Spleen (tissue), 11 donors: ENCODE data around the gene CRAT. TPM values are rescaled to one million over a fixed set of nuclear protein-coding genes. Genes with fewer than 3 reads are reported as not detected.

Experiments
- DNase-seq: peaks from one replicate; pipeline ENCODE4 v3.0.0-alpha.2; 2020
- H3K27ac ChIP-seq, 8 donors: fragments of 200-600 bp; sonication (generic) in 7 of 8; 1 replicate in 4 of 8; 2 replicates in 4 of 8; pipeline versions ENCODE4 v1.5.0 to v1.8.0; 2016 to 2021; ENCODE audit warnings: inconsistent platforms in 4 of 8, mild to moderate bottlenecking in 4 of 8, moderate library complexity in 1 of 8
- H3K27me3 ChIP-seq, 7 donors: fragments of 200-600 bp; sonication (generic) in 6 of 7; replicated peaks in 1 of 7; 1 replicate in 4 of 7; 2 replicates in 3 of 7; pipeline versions ENCODE4 v1.5.0 to v1.8.0; 2016 to 2021; ENCODE audit warnings: inconsistent platforms in 3 of 7, mild to moderate bottlenecking in 1 of 7
- H3K36me3 ChIP-seq, 6 donors: fragments of 200-600 bp; sonication (generic) in 5 of 6; 1 replicate in 4 of 6; 2 replicates in 2 of 6; pipeline versions ENCODE4 v1.5.0 to v1.8.0; 2016 to 2021; ENCODE audit warnings: inconsistent platforms in 2 of 6
- H3K4me1 ChIP-seq, 6 donors: fragments of 200-600 bp; sonication (generic) in 5 of 6; 1 replicate in 3 of 6; 2 replicates in 3 of 6; pipeline versions ENCODE4 v1.5.0 to v1.8.0; 2016 to 2021; ENCODE audit warnings: inconsistent platforms in 3 of 6
- H3K4me3 ChIP-seq, 8 donors: fragments of 200-600 bp; sonication (generic) in 7 of 8; 1 replicate in 4 of 8; 2 replicates in 4 of 8; pipeline versions ENCODE4 v1.5.0 to v1.8.0; 2016 to 2021; ENCODE audit warnings: inconsistent platforms in 4 of 8, mild to moderate bottlenecking in 4 of 8, moderate library complexity in 2 of 8
- H3K9me3 ChIP-seq, 8 donors: fragments of 200-600 bp; sonication (generic) in 7 of 8; 1 replicate in 4 of 8; 2 replicates in 4 of 8; pipeline versions ENCODE4 v1.5.0 to v1.8.0; 2016 to 2021; ENCODE audit warnings: inconsistent platforms in 4 of 8
- POLR2A ChIP-seq, 3 donors: fragments of 450-650 bp; IDR thresholded peaks; one replicate each; pipeline ENCODE4 v1.5.1; 2017; ENCODE audit warnings: antibody characterized with exemption in 3 of 3, mild to moderate bottlenecking in 1 of 3
- POLR2AphosphoS5 ChIP-seq, 3 donors: sonication (generic); formaldehyde crosslinking; IDR thresholded peaks; one replicate each; pipeline ENCODE4 v1.5.1; 2017; ENCODE audit warnings: antibody characterized with exemption in 3 of 3
- WGBS, 5 donors: extraction: QIAGEN DNeasy Blood & Tissue Kit in 3 of 5; methylation state at CpG; one replicate each; pipeline versions ENCODE4 v1.1.5 to v1.1.7; 2013 to 2018; 5-methylcytosine and 5-hydroxymethylcytosine counted together
- intact Hi-C: fragments of 100-400 bp; cut with DNase I; formaldehyde crosslinking; loops from one replicate; pipeline ENCODE4 v1.15.0; 2023; ENCODE audit warnings: low total_unique reads
- polyA plus RNA-seq, 3 donors: library from polyadenylated mRNA; stranded (reverse); fragments of 200-250 nt; gene quantifications; one replicate each; pipeline ENCODE4 v1.2.1, GENCODE V29; 2013
- total RNA-seq, 7 donors: library from RNA; depleted of rRNA in 3 of 7; stranded (reverse); fragments of >200 nt in 3 of 7; fragmentation: NEBNext Ultra II Directional in 4 of 7; extraction: Animal tissue kit (Norgen Biotek cat#: 25700) in 4 of 7; gene quantifications; one replicate each; pipeline versions ENCODE4 v1.1.0 to v1.2.1, GENCODE V29; 2016 to 2021
- TF ChIP-seq, protein P1 (sequence below), 11 experiments: fragments of 200-600 bp in 7 of 11; fragments of 450-650 bp in 4 of 11; sonication (generic) in 4 of 11; IDR thresholded peaks in 8 of 11; conservative IDR thresholded peaks in 3 of 11; 1 replicate in 7 of 11; 2 replicates in 4 of 11; pipeline versions ENCODE4 v1.4.0 to v1.8.0; 2016 to 2021; ENCODE audit warnings: antibody characterized with exemption in 11 of 11, inconsistent platforms in 4 of 11, mild to moderate bottlenecking in 1 of 11
- donor health status: healthy with polysubstance abuse.
- donor health status: DM: no; HTN: no; CAD: no; lungs with moderate emphysema.
- donor health status: DM: no; HTN: no; CAD: no.
- donor health status: Bipolar disorder and iron deficiency.
- donor health status: healthy.
- donor health status: DM: no; HTN: no; CAD: no.
- donor health status: DM: yes; HTN: yes; CAD: no.

The CRAT gene
- total and polyA plus RNA-seq, 10 donors = 5.7 to 32.3 (median 15.7) TPM

DNA sequence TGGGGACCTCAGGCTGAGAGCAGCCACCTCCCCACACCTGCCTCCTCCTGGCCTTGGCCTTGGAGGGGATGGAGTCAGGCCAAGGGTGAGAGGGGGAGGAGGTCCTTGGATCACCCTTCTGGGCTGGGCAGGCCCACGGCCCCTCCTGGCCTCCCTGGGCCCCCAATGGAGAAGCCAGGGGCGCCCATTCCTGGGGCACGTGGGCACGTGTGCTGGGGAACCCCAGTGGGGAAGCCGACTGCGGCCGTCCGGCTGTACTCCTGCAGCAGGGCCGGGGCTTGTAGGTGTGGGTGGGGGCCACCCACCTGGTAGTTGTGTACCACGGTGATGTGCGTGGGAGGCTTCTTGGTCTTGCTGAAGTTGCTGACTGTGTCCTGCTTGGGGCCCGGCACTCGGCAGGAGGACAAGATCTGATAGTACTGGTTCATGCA, 8.5 kb downstream of the CRAT start:
- 75 to 92% (median 89%) methylated on average over 11 to 13 of the region's 13 CpGs for WGBS, 5 donors
- no peak for DNase-seq
- intact Hi-C loops = no loop called here
- H3K4me3 ChIP-seq = no peak overlapping the region
- H3K36me3 ChIP-seq = peaks cover 0 to 54% (median 4%) of the 10 kb centered on the region in 6 donors
- TF ChIP-seq, protein P1, sequence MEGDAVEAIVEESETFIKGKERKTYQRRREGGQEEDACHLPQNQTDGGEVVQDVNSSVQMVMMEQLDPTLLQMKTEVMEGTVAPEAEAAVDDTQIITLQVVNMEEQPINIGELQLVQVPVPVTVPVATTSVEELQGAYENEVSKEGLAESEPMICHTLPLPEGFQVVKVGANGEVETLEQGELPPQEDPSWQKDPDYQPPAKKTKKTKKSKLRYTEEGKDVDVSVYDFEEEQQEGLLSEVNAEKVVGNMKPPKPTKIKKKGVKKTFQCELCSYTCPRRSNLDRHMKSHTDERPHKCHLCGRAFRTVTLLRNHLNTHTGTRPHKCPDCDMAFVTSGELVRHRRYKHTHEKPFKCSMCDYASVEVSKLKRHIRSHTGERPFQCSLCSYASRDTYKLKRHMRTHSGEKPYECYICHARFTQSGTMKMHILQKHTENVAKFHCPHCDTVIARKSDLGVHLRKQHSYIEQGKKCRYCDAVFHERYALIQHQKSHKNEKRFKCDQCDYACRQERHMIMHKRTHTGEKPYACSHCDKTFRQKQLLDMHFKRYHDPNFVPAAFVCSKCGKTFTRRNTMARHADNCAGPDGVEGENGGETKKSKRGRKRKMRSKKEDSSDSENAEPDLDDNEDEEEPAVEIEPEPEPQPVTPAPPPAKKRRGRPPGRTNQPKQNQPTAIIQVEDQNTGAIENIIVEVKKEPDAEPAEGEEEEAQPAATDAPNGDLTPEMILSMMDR (IDR thresholded peaks at IDR 0.05 in 8 of 11, conservative IDR thresholded peaks at IDR 0.05 in 3 of 11) = no peak
- TF ChIP-seq POLR2A (IDR thresholded peaks at IDR 0.05) (no peak), POLR2AphosphoS5 (IDR thresholded peaks at IDR 0.05) (no peak)
- H3K27me3 ChIP-seq = no peaks in the 10 kb centered on the region
- H3K9me3 ChIP-seq = no peaks in the 10 kb centered on the region
- H3K4me1 ChIP-seq = no peaks in the 10 kb centered on the region
- no peak overlapping the region for H3K27ac ChIP-seq

DNA sequence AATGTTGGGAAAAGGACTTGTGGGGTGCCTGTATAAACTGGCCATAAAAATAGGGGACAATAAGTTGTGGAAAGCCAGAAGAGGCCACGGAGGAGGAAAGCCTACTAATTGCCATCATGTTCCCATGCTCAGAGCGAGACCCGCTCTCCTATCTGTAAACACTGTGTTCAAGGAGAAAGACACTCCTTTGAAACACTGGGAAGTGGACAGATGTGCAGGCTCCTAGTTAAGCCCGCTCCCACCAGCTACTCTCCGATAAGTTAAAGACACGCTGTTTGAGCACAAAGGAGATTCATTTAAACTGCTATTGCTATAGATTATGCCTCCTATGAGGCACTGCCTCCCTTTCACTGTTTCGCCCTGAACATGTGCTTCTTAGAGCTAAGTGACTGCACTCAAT, 9.3 kb downstream of the CRAT start:
- no peak for DNase-seq
- H3K4me1 ChIP-seq = no peaks in the 10 kb centered on the region
- TF ChIP-seq, protein P1 (IDR thresholded peaks at IDR 0.05 in 8 of 11, conservative IDR thresholded peaks at IDR 0.05 in 3 of 11) = no peak
- TF ChIP-seq POLR2AphosphoS5 (IDR thresholded peaks at IDR 0.05) = no peak
- no peak for TF ChIP-seq POLR2A (IDR thresholded peaks at IDR 0.05)
- no peak overlapping the region for H3K4me3 ChIP-seq
- 94 to 97% (median 95%) methylated on average over 7 of the region's 7 CpGs for WGBS, 5 donors
- intact Hi-C loops = no loop called here
- no peak overlapping the region for H3K27ac ChIP-seq
- H3K9me3 ChIP-seq = no peaks in the 10 kb centered on the region
- H3K27me3 ChIP-seq = no peaks in the 10 kb centered on the region
- H3K36me3 ChIP-seq = peaks cover 0 to 54% (median 4%) of the 10 kb centered on the region in 6 donors

DNA sequence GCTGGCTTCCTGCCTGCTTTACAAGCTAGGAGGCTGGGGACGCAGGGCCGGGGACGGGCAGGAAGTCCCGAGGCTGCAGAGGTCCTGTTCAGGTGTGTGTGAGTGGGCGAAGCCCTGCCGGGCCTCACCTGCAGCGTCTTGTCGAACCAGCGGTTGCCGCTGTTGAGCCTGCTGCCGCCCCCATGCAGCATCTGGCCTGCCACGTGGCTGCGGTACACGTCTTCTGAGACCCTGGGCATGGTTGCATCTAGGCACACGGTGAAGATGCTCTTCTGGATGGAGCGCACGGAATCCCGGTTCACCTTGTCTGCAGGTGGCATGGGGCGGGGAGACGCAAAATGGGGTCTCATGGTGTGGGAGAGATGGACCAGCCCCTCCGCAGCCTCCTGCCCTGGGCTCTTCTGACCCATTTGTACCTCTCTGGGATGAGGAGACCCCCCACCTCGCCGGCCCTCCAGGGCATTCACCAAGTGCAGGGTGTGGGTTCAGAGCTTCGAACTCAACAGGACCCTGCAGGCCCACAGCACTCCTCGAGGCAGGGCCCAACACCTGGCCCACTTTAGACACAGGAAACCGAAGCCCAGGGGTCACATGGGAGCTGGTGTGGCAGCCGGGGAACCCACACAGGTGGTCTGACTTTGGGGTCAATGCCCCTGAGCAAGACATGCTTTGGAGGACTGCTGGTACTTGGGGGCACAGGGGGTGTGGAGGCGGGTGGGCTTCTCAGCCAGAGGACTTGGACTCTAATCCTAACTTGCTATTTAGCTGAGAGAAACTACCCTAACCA, 10.0 kb downstream of the CRAT start:
- Histone ChIP-seq H3K9me3 (no peaks in the 10 kb centered on the region), H3K27ac (no peak overlapping the region), H3K27me3 (no peaks in the 10 kb centered on the region), H3K36me3 (peaks cover 0 to 54% (median 9%) of the 10 kb centered on the region in 6 donors), H3K4me3 (no peak overlapping the region), H3K4me1 (peaks cover 0 to 3% (median 0%) of the 10 kb centered on the region in 6 donors)
- TF ChIP-seq, protein P1 (IDR thresholded peaks at IDR 0.05 in 8 of 11, conservative IDR thresholded peaks at IDR 0.05 in 3 of 11) = no peak
- TF ChIP-seq POLR2A (IDR thresholded peaks at IDR 0.05) (no peak), POLR2AphosphoS5 (IDR thresholded peaks at IDR 0.05) (peak in 1 of 3 donors; percentile 33)
- intact Hi-C loops = no loop called here
- DNase-seq = no peak
- 74 to 79% (median 78%) methylated on average over 9 to 28 of the region's 28 CpGs for WGBS, 5 donors

DNA sequence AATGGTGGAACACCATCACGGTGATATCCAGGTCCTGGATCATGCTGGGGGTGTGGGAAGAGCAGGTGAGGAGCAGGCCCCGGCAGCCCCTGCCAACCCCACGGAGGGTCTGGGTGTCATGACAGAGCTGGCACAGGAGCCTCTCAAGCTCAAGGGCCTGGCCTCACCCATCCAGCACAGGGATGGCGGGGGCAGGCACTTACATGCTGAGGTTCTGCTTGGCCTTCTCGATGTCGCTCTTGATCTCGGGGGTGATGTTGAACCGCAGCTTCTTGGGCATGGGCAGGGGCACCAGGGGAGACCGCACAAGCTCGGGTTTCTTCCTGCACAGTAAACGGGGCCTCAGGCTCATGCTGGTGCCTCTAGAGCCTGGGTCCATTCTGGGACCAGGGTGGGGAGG, 12.3 kb downstream of the CRAT start:
- Histone ChIP-seq H3K4me3 (no peak overlapping the region), H3K36me3 (peaks cover 0 to 62% (median 13%) of the 10 kb centered on the region in 6 donors), H3K4me1 (peaks cover 0 to 18% (median 9%) of the 10 kb centered on the region in 6 donors), H3K27ac (no peak overlapping the region), H3K9me3 (no peaks in the 10 kb centered on the region), H3K27me3 (no peaks in the 10 kb centered on the region)
- TF ChIP-seq POLR2AphosphoS5 (IDR thresholded peaks at IDR 0.05) (no peak), POLR2A (IDR thresholded peaks at IDR 0.05) (no peak)
- TF ChIP-seq, protein P1 (IDR thresholded peaks at IDR 0.05 in 8 of 11, conservative IDR thresholded peaks at IDR 0.05 in 3 of 11) = no peak
- intact Hi-C loops = no loop called here
- WGBS, 5 donors = 88 to 96% (median 93%) methylated on average over 6 to 11 of the region's 11 CpGs
- DNase-seq = no peak
